HG03196 (cell line): ENCODE data around the gene MGMT.
A peak's percentile ranks its signal among the peaks of the same experiment; 100 is the strongest.

Experiments
- ATAC-seq: cut with Tn5 transposase; IDR thresholded peaks from one replicate; pipeline ENCODE4 v1.9.1; 2021; ENCODE audit not compliant: unreplicated experiment

The MGMT gene

DNA sequence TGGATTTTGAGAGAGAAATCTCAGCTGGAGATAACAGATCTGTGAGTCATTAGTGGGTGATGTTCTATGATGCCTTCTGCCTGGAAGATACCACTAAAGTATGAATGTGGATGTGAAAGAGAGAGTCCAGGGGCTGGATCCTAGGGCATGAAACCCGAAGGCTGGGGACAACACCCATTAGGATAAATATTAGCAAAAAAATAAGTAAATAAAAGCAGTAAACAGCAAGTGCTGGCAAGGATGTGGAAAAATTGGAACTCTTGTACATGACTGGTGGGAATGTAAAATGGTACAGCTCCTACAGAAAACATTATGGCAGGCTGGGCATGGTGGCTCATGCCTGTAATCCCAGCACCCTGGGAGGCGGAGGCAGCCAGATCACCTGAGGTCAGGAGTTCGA is 16.6 kb upstream of the MGMT start:
- ATAC-seq, result no peak

DNA sequence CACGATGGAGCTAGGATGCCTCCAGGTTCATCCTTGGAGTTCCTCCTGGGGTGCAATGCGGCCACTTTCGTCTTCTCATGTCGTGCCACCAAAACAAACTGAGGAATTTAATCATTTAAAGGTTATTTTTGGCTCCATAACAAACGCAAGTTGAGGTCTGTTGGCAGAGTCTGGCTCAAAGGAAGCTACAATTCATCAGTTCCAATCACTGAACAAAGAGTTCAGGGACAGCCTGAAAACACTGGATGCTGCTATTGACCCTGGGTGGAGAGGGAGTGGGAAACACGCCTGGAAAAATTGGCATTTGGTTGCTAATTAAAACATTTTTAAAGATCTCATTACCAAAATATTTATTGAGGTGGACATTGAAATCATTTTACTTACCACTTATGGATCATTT is 11.4 kb upstream of the MGMT start:
- no peak for ATAC-seq

DNA sequence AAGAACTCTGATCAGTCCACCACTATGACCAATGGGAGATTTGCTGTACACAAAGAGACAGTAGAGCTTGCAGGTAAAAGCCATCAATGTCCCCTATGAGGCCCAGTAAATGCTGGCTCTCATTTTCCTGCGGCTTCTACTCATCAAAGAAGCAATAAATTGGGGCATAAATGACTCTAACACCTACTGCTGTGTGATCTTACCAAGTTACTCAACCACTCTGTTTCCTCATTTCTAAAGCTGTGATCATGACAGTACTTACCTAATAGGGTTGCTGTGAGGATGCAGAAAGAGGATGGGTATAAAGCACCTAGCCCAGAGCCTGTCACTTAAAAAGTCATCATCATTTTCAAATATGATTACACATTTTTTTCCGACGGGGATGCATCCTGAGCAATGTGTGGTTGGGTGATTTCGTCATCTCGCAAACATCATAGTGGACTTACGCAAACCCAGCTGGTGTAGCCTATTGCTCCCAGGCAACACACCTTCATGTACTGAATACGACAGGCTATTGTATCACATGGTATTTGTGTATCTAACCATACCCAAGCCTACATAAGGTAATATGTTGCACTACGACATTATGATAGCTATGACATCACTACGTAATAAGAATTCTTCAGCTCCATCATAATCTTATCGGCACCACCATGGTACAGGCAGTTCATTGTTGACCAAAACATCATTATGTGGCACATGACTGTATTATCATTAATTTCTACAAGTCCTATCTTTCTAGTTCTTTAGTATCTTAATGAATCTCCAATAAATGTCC is 7.1 kb upstream of the MGMT start:
- ATAC-seq, result no peak

DNA sequence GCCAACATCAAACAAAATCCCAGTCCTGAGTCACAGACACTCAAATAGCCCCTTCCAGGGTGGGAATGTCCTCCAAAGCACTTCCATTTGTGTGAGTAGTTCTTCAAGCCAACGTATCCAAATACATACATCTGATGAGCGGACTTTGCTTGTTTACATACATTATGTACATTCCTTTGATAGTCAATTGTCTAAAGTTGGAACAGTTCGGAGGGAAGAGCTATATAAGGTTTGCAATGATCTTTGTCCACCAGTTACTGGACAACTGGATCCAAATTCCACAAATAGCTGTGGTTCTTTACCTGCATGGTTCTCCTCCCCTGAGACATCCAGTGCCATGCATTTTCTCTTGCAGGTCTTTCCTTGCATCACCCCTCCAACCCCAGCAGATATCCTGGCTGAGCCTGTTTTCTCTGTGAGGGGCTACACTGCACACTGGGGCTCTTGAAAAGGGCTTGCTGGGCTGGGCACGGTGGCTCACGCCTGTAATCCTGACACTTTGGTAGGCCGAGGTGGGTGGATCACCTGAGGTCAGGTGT is 4.7 kb upstream of the MGMT start:
- no peak for ATAC-seq

DNA sequence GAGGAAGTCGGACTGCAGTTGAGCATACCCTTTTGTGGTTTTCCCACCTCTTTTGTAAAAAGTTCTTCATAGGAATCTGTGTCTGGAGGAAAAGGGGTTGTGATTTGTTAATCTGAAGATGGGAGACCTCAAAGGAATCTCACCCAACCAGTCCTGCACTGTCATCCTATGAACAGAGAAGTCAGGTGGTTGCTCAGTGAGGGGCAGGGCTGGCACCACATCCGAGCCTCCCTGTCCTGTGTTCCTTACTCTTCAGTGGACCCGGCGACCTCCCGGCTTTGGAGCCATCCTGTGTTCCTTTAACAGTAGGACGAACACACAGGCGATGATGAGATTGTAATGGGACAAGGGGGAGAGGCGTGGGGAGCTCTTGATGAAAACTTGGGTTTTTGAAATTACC is 2.8 kb upstream of the MGMT start:
- no peak for ATAC-seq

DNA sequence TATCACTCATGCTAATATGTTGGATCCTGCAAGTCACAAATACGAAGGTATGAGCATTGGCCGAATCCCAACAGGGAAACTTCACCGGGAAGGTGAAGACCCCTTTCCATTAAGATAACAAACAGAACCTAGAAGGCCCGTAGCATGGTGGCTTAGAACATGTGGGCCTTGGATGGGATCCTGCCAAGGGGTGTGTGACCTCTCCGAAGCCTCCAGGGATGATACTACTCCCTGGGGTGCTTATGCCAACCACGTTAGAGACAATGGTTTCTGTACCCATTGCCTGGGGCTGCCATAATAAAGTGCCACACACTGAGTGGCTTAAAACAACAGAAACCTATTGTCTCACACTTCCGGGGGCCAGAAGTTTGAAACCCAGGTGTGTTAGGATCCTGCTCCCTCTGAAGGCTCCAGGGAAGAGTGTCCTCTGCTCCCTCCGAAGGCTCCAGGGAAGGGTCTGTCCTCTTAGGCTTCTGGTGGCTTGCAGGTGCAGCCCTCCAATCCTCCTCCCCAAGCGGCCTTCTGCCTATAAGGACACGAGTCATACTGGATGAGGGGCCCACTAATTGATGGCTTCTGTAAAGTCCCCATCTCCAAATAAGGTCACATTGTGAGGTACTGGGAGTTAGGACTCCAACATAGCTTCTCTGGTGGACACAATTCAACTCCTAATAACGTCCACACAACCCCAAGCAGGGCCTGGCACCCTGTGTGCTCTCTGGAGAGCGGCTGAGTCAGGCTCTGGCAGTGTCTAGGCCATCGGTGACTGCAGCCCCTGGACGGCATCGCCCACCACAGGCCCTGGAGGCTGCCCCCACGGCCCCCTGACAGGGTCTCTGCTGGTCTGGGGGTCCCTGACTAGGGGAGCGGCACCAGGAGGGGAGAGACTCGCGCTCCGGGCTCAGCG is 992 bp upstream of the MGMT start:
- no peak for ATAC-seq

DNA sequence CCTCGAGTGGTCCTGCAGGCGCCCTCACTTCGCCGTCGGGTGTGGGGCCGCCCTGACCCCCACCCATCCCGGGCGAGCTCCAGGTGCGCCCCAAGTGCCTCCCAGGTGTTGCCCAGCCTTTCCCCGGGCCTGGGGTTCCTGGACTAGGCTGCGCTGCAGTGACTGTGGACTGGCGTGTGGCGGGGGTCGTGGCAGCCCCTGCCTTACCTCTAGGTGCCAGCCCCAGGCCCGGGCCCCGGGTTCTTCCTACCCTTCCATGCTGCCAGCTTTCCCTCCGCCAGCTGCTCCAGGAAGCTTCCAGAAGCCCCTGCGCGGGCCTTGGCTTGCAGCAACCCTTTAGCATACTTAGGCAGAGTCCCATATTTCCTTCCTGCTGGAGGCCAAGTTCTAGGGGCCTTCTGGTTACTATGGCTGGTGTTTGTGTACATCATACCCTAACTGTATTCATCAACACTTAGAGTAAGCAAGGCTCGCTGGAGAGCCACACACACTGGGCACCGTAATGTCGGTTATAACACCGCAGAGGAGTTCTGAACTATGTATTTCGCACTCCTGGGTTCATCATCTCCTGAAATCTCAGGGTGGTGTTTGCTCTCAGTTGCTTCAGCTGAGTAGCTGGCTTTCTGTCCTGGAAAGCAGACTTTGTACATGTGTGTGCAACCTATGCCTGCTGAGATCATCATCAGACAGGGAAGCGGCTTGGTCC is 471 bp downstream of the MGMT start:
- ATAC-seq, result peak; percentile 15

DNA sequence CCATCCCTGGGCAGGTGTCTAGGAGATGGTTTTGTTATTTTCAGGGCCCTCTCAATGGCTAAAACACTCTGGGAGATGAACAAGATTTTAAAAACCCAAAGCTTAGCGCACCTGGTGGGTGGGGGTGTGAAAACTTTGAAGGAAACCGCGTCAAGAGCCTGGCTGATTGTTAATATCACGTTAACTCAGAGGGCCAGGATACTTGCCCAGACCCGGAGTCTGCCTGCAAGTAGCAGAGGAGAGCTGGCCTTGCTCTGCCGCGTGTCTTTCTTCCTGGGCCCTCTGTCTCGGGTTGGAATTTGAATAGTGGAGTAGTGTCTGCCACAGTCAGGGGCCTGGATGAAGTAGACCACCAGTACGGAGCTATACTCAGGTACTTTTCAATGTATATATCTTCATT is 1.1 kb downstream of the MGMT start:
- no peak for ATAC-seq

DNA sequence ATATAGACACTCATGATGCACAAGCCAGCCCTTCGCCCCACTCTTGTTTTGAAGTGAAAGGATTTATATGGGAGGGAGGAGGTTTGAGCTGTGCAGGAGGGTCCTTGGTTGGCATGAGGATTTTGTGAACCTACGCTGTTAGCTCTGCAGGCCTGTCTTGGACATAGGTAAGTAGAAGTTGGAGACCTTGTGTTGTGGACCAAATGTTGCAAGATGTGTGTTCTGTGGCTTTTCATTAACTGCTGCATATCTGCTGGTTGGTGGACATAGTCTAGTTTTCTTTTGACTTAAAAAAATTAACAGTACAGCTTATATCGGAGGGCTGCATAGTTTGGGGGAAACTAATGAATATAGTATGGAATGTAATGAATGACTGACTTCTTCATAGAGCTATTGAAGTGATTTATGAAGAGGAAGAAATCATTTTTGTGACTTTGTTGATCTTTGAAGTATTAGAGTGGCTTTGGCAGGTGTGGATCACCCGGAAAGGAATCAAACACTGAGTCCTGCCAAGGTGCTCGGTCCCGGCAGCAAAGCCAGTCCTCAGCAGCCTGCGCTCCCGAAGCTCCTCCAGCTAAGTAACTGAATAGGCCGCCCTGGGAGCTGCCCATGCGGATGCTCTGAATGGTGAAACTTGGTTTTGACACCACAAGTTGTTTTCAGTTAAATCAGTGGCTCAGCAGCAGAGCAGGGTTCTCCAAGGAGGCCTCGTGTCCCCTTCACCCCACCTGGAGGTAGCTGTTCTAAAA is 3.2 kb downstream of the MGMT start:
- ATAC-seq, result no peak

DNA sequence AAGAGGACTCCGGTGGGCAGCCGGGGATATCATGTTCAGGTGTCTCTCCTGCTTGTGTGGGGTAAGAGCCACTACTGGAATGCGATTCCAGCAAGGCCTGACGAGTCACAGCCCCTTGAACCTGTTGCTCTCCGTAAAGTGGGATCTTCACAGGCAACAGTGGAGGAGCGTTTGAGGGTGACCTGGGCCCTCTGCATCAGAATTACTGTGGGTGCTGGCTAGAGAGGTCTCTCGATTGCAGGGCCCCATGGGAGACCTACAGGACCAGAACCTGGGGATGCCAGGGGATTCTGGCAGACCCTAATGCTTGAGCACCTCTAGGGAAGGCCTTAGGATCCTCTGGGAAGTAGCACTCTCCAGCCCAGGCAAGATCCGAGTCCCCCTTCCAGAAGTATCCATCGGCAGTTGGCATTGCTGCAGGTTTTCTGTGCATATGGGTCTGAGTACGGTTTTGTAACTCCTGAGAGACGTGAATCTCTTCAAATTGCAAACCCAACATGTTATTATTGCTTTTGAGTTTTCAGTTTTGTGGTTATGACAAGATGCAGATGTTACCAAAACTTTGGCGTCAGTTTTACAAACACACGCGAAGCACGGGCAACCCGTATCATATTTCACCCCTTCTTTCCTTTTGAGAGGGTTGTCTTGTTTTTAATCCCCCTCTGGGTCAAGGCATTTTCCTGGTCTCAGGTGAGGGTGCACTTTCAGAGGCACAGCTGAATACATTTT is 4.6 kb downstream of the MGMT start:
- ATAC-seq, result no peak

DNA sequence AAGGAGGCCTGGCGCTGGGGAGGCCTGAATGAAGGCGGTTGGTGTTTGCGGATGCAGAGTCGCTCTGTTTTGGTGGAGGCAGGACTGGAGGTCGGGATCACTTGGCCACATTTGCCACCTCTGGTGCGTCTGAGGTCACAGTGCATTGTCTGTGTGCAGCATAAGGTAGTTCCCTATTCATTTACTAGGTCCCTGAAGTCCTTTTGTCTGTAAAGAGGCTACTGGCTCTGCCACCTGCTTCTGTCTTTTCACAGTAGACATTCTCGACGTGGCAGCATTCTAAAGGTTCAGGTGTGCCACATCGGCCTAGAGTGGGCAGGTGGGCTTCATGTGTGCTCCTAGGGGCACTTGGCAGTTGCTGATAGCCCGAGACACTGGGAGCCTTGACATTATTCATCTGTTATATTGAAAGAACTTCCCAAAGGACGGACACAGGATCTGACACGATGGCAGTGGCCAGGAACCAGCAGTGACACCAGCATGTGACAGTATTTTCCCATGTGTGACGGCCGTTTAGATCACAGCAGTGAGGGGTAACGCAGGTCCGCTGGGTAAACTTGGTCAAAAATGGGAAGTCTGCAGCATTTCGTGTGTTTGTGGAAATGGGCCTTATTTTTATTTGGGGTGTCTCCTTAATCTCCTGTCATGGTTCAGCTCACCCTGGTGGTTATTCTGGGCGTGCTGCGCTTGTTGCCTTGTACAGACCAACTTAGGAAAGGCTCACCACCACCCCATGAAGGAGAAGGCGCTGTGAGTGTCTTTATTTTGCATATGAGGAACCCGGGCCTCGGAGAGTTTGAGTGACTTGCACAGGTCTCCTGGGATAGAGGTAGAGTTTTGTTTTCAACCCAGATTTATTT is 5.9 kb downstream of the MGMT start:
- ATAC-seq, result no peak

DNA sequence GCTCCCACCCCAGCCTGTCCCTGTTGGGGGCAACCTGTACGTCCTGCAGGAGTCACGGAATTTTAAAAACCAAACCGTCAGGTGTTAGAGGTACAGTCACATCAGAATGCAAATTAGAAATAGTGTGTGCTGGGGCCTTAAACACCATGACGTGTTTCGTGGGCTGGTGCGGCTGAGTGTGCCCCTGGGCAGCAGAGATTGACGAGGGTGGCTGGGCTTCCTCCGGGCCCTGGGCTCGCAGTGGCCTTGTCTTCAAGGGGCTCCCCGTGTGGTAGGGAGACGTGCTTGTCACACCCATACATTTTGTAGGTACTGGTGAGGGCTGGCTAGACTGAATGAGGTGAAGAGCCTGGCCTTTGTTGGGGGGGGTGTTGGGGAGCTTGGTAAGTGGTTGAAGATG is 7.6 kb downstream of the MGMT start:
- no peak for ATAC-seq

DNA sequence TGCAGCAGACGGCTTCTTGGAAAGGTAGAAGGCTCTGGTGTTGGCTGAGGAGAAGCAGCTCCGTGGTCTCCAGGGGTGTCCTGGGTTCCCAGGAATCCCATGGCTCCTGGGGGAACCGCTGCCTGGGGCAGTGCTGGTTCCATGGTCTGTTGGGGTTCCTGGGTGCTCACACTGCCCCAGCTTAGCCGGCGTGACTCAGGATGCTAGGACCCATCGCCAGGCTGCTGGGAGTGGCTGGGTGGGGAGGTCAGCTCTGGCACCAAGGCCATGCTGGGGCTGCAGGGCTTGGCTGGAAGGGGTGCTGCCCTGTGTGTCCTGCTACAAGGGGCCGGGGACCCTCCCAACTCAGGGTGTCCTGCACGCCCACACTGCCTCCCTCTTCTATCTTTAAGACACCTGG is 9.4 kb downstream of the MGMT start:
- no peak for ATAC-seq

DNA sequence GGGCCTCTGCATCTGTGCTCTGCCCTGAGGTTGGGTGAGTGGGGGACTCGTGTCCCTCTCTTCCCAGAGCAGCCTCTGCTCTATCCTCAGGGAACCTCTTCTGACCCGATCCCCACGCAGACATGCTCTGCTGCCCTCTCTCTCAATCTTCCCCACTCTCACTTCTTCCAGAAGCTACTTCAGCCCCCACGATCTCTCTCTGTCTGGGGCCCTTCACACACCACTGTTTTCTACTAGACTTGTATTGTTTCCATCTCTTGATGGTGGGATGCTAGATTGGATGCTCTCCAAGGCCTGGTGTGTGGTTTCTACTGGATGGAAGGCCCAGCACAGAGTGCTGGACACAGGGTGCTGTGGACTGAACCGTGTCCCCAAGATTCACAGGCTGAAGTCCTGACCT is 10.0 kb downstream of the MGMT start:
- ATAC-seq, result no peak

DNA sequence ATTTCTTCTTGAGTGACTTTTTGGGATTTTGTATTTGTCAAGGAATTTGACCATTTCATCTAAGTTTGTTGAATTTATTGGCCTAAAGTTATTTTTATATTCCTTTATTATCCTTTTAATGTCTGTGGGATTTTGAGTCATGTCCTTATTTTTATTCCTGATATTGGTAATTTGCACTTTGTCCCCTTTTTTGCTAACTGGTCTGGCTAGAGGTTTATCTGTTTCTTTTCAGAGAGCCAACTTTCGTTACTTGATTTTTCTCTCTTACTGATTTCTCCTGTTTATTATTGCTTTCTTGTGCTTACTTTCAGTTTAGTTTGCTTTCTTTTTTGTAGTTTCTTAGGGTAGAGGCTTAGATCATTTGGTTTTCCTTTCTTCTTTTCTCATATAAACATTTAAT is 14.6 kb downstream of the MGMT start:
- no peak for ATAC-seq

DNA sequence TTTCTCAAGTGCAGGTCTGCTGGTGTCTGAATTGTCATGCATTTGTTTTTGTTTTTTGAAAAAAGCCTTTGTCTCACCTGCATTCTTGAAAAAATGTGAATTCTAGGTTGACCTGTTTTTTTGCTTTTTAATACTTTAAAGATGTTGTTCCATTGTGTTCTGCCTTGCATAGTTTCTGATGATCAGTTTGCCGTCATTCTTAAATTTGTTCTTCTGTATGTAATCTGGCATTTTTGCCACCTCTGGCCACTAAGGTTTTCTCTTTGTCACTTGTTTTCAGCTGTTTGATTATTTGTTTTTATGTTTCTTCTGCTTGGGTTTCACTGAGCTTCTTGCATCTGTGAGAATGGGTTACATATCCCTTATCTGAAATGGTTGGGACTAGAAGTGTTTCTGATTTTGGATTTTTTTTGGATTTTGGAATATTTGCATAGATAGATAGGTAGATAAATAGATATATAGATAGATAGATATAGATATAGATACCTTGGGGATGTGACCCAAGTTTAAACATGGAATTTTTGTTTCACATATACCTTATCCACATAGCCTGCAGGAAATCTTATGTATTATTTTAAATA is 16.5 kb downstream of the MGMT start:
- no peak for ATAC-seq

DNA sequence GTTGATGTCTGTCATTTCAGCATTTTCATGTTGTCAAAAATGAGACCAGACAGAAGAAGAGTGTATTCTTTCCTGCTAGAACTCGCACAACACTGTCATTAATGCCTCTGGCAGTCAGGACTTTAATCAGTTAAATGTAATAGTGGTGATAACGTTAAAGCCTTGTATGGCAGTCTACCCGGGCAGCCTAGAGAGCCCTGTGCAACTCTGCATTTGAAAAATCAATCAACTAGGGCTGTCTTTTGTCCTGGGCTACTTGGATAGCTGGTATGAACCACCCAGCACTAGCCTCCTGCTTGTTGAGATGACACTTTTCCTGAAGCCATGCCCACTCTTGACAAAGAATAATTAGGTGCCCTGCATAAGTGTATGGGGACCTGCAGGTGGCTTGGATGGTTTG is 19.8 kb downstream of the MGMT start:
- ATAC-seq, result no peak

DNA sequence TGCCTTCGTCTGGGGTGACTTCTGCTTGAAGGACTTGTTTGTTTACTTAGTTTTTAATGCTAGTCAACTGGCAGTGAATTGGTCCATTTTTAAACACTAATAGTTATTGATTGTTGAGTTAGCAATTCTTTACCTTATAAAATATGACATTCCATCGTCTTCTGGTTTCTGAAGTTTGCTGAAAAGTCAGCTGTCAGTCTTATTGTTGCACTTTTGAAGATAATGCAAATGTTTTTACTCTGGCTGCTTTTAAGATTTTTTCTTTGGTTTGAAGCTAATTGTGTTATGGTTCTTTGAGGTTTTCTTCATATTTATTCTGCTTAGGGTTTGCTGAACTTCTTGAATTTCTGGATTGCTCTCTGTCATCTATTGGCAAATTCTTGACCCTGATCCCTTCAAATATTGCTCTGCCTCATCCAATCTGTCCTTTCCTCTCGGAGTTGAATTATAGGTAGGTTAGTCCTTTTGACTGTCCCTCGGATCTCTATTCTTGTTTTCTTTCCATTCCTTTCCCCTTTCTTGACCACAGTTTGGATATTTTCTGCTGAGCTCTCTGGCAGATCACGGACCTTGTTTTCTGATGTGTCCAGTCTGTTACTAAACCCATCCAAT is 24.2 kb downstream of the MGMT start:
- no peak for ATAC-seq
